HG02763 (cell line): ENCODE results near the gene CABP1.
"Not testable (repeated sequence)": the region's sequence is repeated elsewhere in the genome, so short reads cannot be mapped to it uniquely, and the experiment has no call there.

ENCODE experiments used
- ATAC-seq: cut with Tn5 transposase; IDR thresholded peaks from one replicate; pipeline ENCODE4 v1.9.1; 2021; ENCODE audit warnings: mild to moderate bottlenecking, moderate library complexity; ENCODE audit not compliant: unreplicated experiment

CABP1 gene

GRCh38 chr12:120666571-120667390 is 26.4 kb downstream of the CABP1 start:
- no peak for ATAC-seq

DNA sequence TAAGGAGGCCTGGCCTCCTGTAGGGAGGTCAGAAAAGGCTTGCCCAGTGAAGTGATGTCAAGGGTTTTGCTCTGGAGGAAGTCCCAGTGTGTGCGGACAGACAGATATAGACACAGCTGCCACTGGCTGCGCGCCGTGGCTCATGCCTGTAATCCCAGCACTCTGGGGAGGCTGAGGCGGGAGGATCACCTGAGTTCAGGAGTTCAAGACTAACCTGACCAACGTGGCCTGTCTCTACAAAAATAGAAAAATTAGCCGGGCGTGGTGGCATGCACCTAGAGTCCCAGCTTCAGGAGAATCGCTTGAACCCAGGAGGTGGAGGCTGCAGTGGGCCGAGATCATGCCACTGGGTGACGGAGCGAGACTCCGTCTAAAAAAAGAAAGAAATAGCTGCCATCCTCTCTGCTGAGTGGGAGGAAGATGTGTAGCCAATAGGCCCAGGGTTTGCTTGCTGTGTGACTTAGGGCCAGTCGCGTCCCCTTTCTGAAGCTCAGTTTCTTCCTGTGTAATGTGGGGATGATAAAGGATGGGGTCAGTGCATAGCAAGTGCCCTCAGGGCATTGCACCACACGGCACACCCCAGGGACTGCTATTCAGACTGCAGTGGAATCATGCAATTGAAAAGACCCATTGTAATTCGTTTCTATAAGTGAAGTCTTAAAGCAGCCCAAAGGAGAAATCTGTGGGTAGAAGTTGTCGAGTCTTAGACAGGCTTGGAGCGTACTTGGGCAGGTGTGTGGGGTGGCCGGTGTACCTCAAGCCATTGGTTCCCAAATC is 27.9 kb downstream of the CABP1 start:
- no peak for ATAC-seq

DNA sequence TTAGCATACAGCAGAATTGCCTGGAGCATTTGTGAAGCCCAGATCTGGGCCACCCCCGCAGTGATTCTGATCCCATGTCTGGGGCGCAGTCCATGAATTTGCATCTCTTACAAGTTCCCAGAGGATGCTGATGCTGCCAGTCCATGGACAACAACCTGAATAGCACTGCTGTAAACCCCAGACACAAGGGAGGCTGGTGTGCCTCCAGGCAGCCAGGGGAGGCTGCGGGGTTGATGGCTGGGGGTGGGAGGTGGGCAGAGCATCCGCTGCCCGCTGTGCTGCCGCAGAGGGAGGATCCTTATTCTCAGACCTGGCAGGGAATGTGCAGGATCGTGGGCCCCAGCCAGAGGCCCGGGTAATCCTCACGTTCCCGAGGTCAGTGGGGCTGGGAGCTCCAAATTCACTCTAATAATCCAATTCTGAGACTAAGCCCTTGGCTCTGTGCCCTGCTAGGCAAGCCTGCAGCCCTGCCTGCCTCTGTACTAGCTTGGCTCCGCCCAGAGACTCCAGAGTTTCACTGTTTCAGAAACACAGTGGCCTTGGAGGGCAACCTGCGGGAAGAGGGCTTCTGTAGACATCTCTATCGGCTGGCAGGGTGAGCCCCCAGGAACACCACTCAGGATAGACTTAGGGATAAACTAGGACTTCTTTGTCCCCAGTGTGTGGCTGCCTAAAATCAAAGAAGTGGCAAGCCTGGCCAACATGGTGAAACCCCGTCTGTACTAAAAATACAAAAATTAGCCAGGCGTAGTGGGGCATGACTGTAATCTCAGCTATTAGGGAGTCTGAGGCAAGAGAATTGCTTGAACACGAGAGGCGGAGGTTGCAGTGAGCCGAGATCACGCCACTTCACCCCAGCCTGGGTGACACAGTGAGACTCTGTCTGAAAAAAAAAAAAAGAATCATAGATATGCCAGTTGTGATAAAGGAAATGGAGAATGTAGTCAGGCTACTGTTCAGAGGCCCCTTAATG is 28.7 kb downstream of the CABP1 start:
- ATAC-seq = peak; percentile 40

- ATAC-seq = not testable (repeated sequence)
Observed at GRCh38 chr12:120670237-120670636, 29.8 kb downstream of the CABP1 start.

DNA sequence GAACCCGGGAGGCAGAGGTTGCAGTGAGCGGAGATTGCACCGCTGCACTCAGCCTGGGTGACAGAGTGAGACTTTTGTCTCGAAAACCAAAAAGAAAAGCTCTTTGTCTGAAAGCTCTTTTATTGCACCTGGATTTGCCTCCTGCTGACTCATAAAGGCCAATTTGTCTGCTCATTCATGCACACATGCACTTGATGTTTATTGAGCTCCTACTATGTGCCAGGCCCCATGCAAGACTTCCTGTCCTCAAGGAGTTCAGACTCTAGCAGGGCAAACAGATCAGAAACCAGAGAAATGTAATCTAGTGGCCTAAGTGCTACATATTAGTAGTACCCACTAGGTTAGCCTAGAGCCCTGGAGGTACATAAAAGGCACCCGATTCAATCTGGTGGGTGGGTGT is 30.2 kb downstream of the CABP1 start:
- ATAC-seq = no peak

GRCh38 chr12:120674097-120674636 is 33.7 kb downstream of the CABP1 start:
- no peak for ATAC-seq

GRCh38 chr12:120677765-120678473 is 37.5 kb downstream of the CABP1 start:
- no peak for ATAC-seq

DNA sequence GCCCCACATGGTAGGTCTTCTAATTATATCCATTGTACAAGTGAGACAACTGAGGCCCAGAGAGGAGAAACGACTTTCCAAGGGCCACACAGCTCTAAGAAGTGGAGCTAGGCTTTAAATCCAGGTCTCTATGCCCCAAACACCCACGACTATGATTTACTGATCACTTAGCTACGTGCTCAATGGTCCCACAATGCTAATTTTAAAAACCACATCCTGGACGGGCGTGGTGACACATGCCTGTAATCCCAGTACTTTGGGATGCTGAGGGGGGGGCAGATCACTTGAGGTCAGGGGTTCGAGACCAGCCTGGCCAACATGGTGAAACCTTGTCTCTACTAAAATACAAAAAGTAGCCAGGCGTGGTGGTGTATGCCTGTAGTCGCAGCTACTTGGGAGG is 38.1 kb downstream of the CABP1 start:
- no peak for ATAC-seq

DNA sequence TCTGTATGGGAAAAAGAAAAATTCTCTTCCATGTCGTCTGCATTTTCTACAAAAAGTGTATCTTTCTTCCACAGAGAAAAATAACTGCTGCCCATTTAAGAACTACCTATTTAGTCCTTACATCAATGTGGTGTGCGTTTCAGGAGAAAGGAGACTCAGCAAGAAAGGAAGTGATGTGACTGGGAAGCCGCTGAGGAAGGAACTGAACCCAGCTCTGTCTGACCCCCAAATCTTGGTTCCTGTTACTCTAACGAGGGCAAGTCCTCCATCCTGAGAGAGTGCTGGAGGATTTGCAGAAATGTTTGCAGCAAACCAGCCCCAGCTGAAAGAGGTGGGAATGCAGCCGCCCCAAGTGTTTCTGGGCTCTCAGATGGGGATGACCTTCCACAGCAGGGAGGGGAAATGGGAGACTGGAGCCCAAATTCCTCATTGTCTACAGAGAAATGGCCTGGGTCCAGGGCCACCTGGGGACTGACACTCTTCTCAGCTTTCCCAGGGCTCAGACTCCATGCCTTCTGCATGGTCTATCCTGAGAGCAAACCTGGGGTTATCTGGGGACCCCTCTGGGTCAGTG is 39.8 kb downstream of the CABP1 start:
- no peak for ATAC-seq

DNA sequence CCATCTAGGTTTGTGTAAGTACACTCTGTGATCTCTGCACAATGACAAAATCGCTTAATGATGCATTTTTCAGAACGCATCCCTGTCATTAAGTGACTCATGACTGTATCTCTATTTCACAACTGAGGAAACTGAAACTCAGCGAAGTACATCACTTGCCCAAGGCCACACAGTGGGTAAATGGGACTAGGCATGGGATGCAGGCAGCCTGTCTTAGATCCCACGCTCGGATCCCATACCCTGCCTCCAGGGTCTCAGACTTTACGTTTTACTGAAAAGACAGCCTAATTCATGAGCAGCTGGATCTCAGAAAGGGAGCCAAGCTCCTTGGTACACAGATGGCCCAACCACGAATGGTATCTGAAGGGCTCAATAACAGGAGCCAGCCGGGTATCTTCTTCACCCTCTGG is 44.1 kb downstream of the CABP1 start:
- ATAC-seq = no peak

DNA sequence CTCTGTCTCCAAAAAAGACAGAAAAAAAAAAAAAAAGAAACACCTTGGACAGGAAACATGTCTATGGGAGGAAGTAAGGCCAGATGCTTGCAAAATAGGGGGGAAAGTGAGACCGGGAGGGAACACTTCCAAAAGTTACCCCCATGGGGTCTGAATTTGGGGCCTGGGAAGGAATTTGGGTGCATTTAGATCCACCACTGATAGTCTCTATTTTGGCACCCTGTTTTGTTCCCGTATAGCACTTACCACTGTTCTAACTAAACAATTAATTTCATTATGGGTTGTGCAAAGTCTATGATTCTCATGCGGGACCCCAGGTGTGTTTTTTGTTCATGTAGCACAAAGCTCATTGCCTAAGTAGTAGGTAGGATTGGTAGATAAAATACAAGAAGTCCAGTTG is 45.1 kb downstream of the CABP1 start:
- no peak for ATAC-seq

GRCh38 chr12:120686151-120686689 is 45.8 kb downstream of the CABP1 start:
- peak; percentile 69 for ATAC-seq

GRCh38 chr12:120686690-120687577 is 46.5 kb downstream of the CABP1 start, which contains the start of gene MLEC:
Gene MLEC, plus strand, starts transcription at chr12:120687149. Its CDS starts 148 bp downstream, at chr12:120687297.
- ATAC-seq = peak; percentile 74

GRCh38 chr12:120687578-120688289 is 47.3 kb downstream of the CABP1 start:
- no peak for ATAC-seq

- ATAC-seq = no peak
Observed at GRCh38 chr12:120688527-120689071, 48.2 kb downstream of the CABP1 start.

- ATAC-seq = no peak
Observed at GRCh38 chr12:120689397-120690082, 49.1 kb downstream of the CABP1 start.

DNA sequence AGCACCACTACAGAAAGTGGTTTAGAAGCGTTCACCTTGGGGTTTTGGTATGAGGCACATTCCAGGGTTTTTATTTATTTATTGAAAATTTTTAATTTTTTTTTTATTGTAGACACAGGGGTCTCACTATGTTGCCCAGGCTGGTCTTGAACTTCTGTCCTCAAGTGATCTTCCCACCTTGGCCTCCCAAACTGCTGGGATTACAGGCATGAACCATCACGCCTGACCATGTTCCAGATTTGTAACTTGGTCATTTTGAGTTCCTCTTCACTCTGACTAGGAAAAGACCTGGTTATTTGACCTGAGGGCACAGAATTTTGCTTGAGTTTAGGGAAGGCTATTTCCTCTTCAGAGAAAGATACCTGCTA is 49.6 kb downstream of the CABP1 start:
- no peak for ATAC-seq
